HEK293 (cell line): ENCODE data around the gene GRIK2.

ENCODE experiments used
- SCRT2 ChIP-seq: fragments of 450-650 bp; formaldehyde crosslinking; IDR thresholded peaks from 2 replicates; pipeline ENCODE4 v1.5.1; 2016; ENCODE audit warnings: missing biosample characterization, missing genetic modification characterization
- TCF7L2 ChIP-seq: IDR thresholded peaks from 2 replicates; pipeline ENCODE4 v1.6.1; 2011; ENCODE audit warnings: low read depth, mild to moderate bottlenecking, inconsistent platforms, low read length, moderate library complexity, borderline replicate concordance
- TF ChIP-seq, protein P1 (sequence below): fragments of 450-650 bp; formaldehyde crosslinking; IDR thresholded peaks from 2 replicates; pipeline ENCODE4 v1.5.1; 2016; ENCODE audit warnings: missing biosample characterization, missing genetic modification characterization

DNA sequence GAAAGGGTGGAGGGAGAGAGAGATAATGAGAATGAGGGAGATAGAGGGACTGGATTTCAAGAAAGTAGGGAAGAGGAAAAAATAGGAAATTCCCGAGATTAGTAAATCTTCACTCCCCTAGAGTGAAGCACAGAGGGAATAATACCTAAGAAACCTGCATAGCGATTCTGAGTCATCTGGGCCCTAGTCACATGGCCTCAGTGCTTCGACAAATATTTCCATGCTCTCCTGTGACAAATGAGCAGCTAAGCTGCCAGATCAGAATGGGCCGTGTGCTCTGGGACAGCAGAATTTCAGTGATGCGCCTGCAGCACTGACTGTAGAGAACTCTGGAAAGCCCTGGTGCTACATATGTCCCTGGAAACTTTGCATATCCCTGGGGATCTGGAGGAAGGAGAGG is 48.6 kb upstream of the GRIK2 start:
- TF ChIP-seq TCF7L2 = no peak
- TF ChIP-seq SCRT2 = no peak
- TF ChIP-seq, protein P1, sequence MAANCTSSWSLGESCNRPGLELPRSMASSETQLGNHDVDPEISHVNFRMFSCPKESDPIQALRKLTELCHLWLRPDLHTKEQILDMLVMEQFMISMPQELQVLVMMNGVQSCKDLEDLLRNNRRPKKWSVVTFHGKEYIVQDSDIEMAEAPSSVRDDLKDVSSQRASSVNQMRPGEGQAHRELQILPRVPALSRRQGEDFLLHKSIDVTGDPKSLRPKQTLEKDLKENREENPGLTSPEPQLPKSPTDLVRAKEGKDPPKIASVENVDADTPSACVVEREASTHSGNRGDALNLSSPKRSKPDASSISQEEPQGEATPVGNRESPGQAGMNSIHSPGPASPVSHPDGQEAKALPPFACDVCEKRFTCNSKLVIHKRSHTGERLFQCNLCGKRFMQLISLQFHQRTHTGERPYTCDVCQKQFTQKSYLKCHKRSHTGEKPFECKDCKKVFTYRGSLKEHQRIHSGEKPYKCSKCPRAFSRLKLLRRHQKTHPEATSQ = no peak
